SKM-1 treated with dmso at 0.1 percent for 144 hours (cell line): ENCODE data around the gene KRTAP20-2.

Experiments used
- DNase-seq: peaks from one replicate; lab custom pipeline; 2025; ENCODE audit not compliant: unreplicated experiment; lab: John Stamatoyannopoulos, UW

The KRTAP20-2 gene

GRCh38 chr21:30634906-30635305 lies at the start of gene KRTAP20-2:
Gene KRTAP20-2, plus strand, starts transcription at chr21:30635206. Its CDS starts 58 bp downstream, at chr21:30635264.
- no peak for DNase-seq

GRCh38 chr21:30590297-30590696 lies 44.7 kb upstream of the KRTAP20-2 start, which contains the start of gene KRTAP22-2:
Gene KRTAP22-2, minus strand, starts transcription at chr21:30590397.
- no peak for DNase-seq

- no peak for DNase-seq
These were observed 42.9 kb upstream of the KRTAP20-2 start, which contains the start of gene KRTAP6-3 for GRCh38 chr21:30592140-30592539. Gene KRTAP6-3, plus strand, starts transcription at chr21:30592440. Its CDS starts 6 bp downstream, at chr21:30592446.

GRCh38 chr21:30598802-30599201 lies 36.2 kb upstream of the KRTAP20-2 start, which contains the start of gene KRTAP6-2:
Gene KRTAP6-2, minus strand, starts transcription at chr21:30598902. Its CDS starts 28 bp downstream, at chr21:30598874.
- no peak for DNase-seq

- DNase-seq, result no peak
These were observed 34.2 kb upstream of the KRTAP20-2 start, which contains the start of gene KRTAP22-1 for GRCh38 chr21:30600787-30601186. Gene KRTAP22-1, plus strand, starts transcription at chr21:30601087.

- no peak for DNase-seq
These were observed 29.0 kb upstream of the KRTAP20-2 start for GRCh38 chr21:30605968-30606367.

- DNase-seq, result no peak
These were observed 22.9 kb upstream of the KRTAP20-2 start for GRCh38 chr21:30612132-30612531.

- DNase-seq, result no peak
These were observed 21.2 kb upstream of the KRTAP20-2 start, which contains the start of gene KRTAP6-1 for GRCh38 chr21:30613836-30614235. Gene KRTAP6-1, minus strand, starts transcription at chr21:30613930. Its CDS starts 26 bp downstream, at chr21:30613904.

GRCh38 chr21:30615199-30615598 lies 19.8 kb upstream of the KRTAP20-2 start:
- DNase-seq, result no peak

- no peak for DNase-seq
These were observed 18.9 kb upstream of the KRTAP20-2 start, which contains the start of gene KRTAP20-1 for GRCh38 chr21:30616125-30616524. Gene KRTAP20-1, plus strand, starts transcription at chr21:30616425. Its CDS starts 30 bp downstream, at chr21:30616455.

- no peak for DNase-seq
These were observed 14.9 kb upstream of the KRTAP20-2 start for GRCh38 chr21:30620080-30620479.

GRCh38 chr21:30620522-30620921 lies 14.5 kb upstream of the KRTAP20-2 start, which contains the start of gene KRTAP20-4:
Gene KRTAP20-4, plus strand, starts transcription at chr21:30620627.
- no peak for DNase-seq

GRCh38 chr21:30623362-30623761 lies 11.6 kb upstream of the KRTAP20-2 start:
- DNase-seq, result no peak

GRCh38 chr21:30625449-30626165 lies 9.4 kb upstream of the KRTAP20-2 start:
- DNase-seq, result no peak

GRCh38 chr21:30628109-30628508 lies 6.9 kb upstream of the KRTAP20-2 start:
- DNase-seq, result no peak

GRCh38 chr21:30629200-30629599 lies 5.8 kb upstream of the KRTAP20-2 start:
- no peak for DNase-seq

GRCh38 chr21:30638686-30639085 lies 3.7 kb downstream of the KRTAP20-2 start:
- no peak for DNase-seq

GRCh38 chr21:30642564-30642963 lies 7.6 kb downstream of the KRTAP20-2 start, which contains the start of gene KRTAP20-3:
Gene KRTAP20-3, plus strand, starts transcription at chr21:30642864.
- DNase-seq, result no peak

- DNase-seq, result no peak
These were observed 12.0 kb downstream of the KRTAP20-2 start for GRCh38 chr21:30646904-30647414.

- DNase-seq, result no peak
These were observed 17.9 kb downstream of the KRTAP20-2 start for GRCh38 chr21:30652891-30653290.

GRCh38 chr21:30668776-30669175 lies 33.8 kb downstream of the KRTAP20-2 start:
- no peak for DNase-seq
